GM19467 (cell line): Measurements from ENCODE around the gene HMG20A.

Source experiments
- ATAC-seq: cut with Tn5 transposase; IDR thresholded peaks from one replicate; pipeline ENCODE4 v1.9.1; 2021; ENCODE audit warnings: mild to moderate bottlenecking, moderate library complexity; ENCODE audit not compliant: unreplicated experiment

HMG20A gene

DNA sequence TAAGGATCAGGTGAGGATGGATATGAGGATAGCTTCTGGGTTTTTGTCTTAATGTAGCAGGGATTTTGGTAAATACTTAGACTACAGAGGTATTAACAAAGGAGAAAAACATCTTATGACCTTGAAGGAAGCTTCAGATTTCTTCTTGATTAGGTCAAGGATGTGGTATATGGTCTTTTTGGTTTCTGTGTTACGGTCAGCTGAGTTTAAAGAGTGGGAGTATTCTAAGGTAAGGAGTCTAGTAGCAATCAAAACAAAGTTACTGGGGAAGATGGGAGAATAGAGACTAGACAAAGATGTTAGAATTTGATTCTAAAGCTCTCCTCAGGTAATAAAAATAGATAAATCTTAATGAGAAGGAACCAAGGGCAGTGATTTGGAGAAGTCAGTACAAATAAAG, 6.2 kb downstream of the HMG20A start:
- no peak for ATAC-seq

DNA sequence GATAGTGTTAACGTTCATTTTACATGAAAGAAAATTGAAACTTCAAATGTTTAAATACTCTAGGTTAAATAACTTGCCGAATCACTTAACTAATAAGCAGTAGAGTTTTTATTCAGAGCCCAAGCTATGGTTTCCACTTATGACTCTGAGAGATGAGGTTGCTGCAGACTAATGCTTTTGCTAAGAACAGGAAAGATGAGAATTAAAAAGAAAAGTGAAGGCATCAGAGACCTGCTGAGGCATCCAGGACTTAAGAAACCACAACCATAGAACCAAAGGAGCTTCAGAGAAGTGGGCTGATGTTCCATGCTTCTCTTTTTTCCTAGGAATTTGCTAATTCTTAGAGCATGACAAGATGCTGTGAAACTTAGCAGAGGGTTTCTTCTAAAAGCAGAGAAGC, 9.5 kb downstream of the HMG20A start:
- no peak for ATAC-seq

DNA sequence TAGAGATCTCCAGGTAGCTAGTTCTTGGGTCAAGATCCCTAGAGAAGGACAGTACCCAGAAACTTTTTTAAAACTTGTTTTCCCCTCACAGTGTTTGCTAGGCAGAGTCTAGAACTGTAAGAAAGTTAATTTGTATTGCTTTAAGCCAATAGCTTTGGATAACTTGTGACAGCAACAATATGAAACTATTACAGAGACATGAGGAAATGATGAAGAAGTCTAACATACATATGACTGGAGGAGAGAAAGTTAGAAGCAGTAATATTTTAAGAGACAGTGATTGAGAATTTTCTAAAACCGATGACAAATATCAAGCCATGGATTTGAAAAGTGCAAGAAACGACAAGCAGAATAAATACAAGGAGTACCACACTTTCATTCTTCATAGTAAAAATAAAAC, 10.0 kb downstream of the HMG20A start:
- ATAC-seq = no peak

DNA sequence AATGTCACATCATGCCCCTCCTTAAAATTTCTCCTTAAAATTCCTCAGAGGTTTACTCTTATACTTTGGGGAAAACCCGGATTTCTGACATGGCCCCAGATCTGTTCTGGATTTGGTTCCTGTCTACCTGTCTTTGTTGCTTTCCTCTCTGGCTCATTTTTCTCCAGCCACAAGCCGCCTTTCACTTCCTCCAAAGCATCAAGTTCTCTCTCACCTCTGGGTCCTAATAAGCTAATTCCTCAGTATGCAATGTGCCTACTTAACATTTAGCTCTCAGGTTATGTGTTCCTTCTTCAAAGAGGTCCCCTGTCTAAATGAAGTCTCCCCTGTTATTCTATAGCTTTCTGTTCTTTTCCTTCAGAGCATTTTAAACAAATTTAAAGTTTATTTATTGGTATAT, 16.1 kb downstream of the HMG20A start:
- ATAC-seq = no peak

DNA sequence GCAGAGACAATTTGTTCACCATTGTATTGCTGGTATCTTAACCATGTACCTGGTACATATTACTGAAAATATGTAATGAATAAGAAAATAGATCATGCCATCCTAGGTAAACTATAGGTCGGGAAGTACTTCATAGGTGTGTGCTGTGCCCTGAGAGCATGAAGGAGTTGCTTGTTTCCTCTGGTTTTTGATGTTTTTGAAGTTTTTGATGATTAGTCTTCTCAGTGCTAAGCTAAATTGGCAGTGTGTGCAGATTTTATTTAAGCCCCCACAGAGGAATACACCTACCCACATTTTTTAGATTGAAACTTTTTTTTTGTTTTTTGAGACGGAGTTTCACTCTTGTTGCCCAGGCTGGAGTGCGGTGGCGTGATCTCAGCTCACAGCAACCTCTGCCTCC, 16.6 kb downstream of the HMG20A start:
- no peak for ATAC-seq

DNA sequence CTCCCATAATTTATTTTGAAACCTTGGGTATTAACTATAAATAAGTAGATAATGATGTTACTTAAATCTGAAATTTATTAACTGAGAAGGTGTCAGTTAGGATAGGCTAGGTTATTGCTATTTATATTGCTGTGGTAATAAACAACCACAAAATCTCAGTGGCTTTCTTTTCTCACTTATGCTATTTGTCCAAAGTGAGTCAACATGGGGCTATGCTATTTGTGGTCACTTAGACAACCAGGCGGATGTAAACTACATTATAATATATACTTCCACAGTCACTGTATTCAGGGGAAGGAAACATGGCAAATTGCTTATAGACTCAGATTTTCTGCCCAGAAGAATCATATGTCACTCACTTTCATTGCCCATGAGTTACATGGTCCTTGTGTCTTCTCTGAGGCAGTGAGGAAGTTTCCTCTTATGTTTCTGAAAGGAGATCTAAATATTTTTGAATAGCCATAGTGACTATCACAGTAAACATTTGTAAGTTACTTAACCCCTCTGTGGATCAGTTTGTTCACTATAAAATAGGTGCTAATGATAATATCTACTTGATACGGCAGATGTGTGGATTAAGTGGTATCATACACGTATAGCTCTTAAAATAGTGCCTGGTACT, 19.8 kb downstream of the HMG20A start:
- ATAC-seq = peak; percentile 71

DNA sequence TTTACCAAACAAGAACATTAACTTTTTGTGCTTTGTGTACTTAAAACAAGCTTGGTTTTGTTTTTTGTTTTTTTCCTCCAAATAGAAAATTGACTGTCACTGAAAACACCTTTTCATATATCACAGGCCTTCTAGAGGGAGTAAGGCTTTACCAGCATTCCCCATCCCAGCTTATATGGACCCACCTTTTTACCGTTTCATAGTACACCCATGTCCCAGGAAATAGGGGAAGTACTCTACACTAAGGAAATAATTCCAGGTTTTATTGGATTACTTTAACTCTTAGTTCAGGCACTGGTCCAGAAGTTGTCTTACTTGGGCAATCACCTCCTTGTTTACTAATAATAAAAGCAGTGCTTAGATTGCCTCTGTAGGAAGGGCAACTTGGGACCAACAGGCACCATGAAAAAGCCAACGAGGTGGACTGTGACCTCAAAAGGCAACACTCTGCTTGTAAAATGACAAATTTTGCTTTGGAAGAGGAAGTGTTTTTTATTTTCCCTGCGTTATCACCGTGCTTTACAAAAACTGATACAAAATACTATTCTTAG, 26.2 kb downstream of the HMG20A start:
- ATAC-seq = no peak

DNA sequence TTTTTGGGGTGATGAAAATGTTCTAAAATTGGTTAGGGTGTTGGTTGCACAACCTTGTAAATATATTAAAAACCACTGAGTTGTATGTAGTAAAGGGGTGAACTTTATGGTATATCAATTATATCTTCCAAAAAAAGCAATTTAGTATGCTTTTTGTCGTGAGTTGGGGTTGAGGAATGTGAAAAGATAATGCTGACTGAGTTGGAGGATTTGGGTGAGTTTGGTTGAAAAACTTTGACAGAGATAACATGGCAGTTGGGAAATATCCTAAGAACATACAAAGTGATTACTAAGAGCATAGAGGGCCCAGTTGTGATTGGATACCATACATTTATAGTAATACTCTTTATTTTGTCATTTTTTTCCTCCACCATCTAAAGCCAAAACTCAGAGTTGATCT, 33.6 kb downstream of the HMG20A start:
- ATAC-seq = no peak

DNA sequence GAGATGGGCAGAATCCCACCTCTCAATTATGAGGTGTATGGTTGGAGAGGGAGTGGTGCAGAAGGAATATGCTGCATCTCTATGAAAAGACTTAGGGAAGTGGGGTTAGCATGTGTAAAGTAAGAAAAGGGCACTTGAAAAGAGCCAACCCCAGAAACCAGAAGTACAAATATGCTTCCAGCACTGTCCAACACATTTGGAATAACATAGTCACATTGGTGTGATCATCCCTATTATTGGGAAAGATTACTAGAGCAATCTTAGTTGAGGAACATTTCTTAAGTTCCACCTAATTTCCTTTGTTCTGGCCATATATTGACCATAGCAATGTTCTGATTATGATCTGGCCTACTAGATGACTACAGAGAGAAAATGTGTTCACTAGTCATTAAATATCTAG, 34.3 kb downstream of the HMG20A start:
- no peak for ATAC-seq

DNA sequence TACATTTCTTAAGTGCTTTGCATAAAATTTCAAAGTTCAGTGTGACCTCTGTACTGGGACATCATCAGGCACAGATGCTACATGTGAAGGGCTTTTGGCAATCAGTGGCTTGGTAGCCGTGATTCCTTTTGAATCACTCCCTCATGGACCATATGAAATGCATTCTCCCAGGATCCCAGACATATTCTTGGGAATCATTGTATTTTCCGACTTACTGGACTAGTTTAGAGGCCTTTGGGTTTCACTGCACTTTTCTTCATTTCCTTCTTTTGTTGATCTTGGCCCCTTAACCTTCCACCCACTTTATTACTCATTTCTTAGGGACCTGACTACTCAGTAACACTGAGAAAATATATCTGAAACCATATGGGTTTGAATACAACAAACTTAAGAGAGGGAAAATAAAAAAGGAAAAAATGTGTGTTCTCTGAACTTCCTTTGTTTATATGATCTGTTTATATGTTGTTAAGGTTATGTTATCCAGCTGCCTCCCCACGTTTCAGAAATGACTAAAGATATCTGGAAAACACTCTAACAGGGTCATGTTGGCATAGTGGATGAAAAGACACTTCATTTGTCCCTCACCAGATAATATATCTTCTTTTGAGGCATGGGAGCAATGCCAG, 35.1 kb downstream of the HMG20A start:
- ATAC-seq = no peak

DNA sequence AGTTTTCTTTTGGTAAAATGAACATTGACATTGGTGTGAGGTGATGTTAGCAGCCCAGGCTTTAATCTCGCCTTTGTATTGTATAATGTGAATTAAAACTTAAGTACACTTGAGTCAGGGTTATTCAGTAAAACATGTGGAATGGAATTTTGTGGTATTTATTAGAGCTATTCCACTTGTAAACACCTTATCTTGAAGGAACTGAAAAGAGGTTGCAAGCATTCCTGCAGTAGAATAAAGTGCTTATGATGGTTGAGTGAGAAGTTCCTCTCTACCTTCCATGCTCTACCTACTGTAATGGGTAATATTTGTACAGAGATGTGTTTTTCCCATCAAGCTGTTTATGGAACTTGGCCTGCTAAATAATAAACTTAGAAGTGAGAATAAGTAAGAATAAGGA, 36.1 kb downstream of the HMG20A start:
- no peak for ATAC-seq

DNA sequence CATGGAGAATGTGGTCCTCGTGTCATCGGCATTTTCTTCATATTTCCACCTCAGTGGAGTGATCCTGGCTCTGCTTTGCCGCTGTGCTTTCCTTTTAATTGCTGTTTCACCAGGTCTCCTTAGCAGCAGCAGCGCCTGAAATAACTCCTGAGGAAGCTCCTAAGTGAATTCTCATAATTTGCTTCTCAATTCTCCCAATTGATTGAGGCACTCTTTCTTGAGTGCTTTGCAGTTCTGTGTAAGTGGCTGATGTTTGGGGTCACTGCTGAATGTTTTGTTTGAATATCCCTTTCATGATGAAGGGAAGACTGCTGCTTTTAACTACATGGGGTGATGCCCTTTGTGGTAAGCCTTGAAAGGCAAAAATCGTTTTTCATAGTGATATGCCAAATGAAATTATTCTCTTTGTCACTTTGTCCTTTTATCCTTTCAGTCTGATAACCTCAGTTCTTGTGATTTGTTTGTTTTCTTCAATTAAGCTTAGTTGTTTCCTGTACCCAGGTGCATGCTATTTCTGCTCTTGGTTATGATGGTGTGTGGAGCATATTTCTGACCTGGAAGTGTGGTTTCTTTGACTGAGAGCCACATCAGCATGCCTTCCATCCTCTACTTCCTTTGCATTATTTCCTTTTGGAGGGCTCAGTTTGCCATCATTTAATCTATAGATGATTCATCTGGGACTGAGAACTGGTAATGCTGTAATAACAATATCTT, 36.7 kb downstream of the HMG20A start:
- ATAC-seq = no peak

DNA sequence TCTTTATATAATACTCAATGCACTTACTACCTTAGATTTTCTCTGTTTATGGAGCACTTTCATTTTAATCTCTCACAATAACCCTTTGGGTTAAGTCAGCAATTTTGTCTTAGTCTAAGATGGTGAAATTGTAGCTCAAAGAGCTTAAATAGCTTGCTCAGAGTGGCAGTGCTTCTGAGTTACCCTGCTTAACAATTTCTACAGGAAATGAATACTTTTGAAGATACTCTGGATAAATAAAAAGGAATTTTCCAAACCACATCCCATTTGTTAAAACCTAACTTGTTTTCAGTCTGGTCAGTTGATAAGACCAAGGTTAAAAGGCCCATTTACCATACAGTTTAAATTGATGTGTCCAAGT, 37.2 kb downstream of the HMG20A start:
- no peak for ATAC-seq

DNA sequence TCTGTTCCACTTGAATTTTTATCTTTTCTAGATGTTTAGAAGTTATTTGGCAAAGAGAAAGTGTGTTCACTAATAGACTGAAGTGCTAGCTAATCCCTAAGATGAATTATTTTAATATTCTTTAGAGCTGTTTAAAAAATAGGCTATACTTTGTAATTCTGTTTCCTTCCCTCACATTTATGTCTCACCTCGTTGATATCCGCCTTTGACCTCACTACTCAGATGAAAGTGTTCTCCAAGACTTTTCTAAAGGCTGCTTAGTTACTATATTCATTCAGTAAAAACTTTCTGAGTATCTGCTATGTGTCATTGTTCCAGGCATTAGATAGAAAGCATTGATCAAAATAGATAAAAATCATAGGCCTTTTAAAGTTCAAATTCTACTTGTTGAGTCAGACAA, 38.3 kb downstream of the HMG20A start:
- no peak for ATAC-seq

DNA sequence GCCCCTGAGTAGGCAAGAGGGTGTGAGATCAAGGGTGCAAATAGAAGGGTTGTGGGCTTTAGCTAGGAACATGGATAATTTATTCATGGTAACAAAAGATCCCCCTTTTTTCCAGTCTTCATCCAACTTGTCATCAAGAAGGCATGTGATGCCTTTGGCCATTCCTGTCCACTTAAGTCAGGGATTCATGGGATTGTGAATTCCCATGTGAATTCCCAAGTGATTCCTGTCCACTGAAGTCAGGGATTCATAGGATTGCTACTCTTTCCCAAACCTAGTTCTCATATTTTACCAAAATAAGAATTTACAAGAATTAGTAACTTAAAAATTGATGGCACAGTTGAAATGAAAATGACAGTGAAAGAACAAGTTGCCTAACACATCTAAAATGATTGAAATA, 40.8 kb downstream of the HMG20A start:
- ATAC-seq = no peak

DNA sequence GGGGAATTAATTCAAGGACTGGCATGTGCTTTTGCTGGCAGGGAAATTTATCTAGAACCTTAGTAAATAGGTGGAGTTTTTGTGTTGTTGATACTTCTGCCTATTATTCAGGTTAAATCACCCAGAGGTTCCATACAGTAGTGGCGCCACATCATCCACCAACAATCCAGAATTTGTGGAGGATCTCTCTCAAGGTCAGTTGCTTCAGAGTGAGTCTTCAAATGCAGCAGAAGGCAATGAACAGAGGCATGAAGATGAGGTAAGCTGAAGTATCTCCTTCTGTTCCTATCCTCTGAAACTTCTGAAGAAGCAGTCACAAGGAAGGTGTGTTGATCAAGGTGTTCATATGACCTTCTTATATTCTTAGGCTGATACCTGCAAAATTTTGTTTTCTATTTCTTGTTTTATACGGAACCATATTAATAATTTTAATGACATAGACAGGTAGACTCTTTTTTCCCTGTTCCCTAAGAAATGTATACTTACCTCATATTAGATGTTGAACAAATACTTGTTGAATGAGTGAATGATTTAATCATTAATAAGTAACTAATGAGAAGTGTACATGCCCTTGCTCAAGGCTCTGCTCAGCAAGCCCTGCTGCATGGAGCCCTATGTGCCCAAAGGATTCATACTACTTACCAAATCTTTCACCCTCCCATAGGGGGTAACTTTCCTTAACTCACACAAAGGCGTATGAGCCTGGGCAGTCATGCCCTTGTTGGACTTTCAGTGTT, 43.6 kb downstream of the HMG20A start:
- ATAC-seq = no peak

DNA sequence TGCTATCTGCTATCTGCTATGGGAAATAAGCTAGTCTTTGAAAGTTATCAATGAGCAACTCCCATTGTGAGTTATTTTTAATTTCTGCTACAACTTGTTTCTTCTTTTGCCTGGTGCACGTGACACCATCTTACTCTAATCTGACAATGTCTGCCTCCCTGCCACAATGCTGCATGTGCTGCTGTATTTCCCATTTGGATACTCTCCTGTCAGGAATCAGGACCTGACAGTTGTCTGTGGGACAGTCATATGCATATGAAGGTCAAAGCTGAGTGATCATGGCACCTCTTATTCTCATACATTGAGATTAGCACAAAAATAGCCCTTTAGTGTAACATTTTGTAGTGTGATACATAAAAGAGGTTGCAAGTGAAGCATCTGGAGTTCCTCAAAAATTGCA, 45.8 kb downstream of the HMG20A start:
- no peak for ATAC-seq

DNA sequence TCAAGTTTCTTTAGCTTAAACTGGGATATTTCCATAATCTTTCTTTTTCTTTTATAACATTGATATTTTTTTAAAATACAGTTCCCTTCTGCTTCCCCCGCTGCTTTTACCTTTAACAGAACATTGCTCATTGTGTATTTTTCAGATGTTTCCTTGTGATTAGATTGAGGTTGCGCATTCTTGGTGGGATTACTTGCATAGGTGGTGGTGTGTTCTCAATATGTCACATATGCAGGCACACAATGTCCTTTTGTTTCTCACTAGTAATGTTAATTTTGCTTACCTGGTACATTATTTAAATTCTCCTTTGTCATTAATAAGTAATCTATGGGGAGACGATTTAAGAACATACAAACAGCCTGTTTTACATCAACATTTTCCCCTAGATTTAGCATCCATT, 48.2 kb downstream of the HMG20A start:
- ATAC-seq = no peak

DNA sequence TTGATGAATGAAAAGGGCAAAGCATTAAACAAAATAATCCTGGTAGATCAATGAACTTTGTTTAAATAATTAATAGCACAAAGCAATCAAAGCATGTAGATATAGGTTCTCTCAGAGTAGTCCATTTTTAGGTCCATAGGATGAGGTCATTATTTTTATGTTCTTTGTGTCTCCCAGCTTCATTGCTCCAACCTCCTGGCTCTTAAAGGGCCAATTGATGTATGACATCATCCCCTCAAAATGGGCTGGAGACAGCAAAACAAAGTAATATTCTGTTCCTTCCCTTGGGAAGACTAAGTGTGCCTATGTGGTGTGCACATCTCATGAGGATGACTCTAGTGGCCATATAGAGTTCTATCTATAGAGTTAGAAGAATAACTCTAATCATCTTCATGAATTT, 49.5 kb downstream of the HMG20A start:
- no peak for ATAC-seq

DNA sequence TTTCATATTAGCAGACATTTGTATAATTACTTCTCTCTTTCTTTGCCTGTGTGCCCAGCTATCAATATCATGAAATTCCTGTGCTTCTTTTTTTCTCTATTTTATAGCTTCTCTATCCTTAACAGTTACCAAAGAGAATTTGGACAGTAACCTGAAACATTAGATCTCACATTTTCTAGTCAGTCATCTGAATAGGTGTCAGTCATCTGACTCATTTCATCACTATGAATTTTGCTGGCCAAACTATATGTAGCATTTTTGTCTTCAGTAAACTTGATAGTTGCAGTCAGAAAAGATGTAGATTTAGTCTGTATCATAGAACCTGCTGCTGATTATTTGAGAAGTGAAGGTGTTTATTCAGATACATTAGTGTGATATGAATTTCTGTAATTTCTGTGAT, 52.6 kb downstream of the HMG20A start:
- no peak for ATAC-seq

DNA sequence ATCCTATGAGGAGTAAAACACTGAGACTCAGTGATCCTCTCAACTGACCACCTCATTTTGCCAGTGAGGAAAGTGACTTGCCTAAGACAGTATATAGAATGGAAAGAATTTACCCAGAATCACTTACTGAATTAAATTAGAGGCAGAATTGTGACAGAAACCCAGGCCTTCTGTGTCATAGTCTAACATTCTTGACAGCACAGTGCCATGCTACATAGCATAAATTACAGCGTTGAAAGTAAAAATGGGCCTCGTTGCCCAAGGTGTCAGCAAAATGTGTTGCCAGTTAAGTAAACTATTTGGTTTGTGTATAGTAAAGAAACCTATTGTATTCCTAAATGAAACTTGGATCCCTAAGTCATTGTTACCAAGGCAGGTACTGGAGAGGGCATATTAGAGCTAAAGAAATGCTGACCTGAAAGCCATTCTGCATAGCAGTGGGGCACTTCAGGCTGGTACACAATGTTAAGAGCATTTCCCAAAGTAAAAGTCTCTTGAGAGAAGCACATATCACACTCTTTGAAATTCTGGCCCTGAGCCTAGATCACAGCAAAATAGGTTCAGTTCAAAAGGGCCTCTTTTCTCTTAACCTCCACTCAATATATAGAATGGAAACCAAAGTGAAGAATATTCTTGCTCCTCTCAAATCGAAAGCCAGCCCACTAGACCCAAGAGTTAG, 53.8 kb downstream of the HMG20A start:
- no peak for ATAC-seq
